SJSA1 (cell line): ENCODE data around the gene POMC. TPM values are rescaled to one million over a fixed set of nuclear protein-coding genes. Genes with fewer than 3 reads are reported as not detected.
"Not testable (repeated sequence)": the region's sequence is repeated elsewhere in the genome, so short reads cannot be mapped to it uniquely, and the experiment has no call there.

ENCODE experiments used
- DNase-seq, 2 experiments: peaks; one replicate each; pipeline ENCODE4 v3.0.0-alpha.2; 2015 to 2020; ENCODE audit warnings: low spot score in 2 of 2, low read depth in 1 of 2
- H3K27ac ChIP-seq: fragments of 250-450 bp; sonication (Bioruptor Pico); 2 replicates; pipeline ENCODE4 v1.5.1; 2020; ENCODE audit warnings: mild to moderate bottlenecking, moderate library complexity
- H3K27me3 ChIP-seq: fragments of 250-450 bp; sonication (Bioruptor Pico); replicated peaks from 2 replicates; pipeline ENCODE4 v1.5.1; 2020; ENCODE audit warnings: mild to moderate bottlenecking, moderate library complexity
- H3K36me3 ChIP-seq: fragments of 250-450 bp; sonication (Bioruptor Pico); 2 replicates; pipeline ENCODE4 v1.5.1; 2020; ENCODE audit warnings: mild to moderate bottlenecking
- H3K4me1 ChIP-seq: fragments of 250-450 bp; sonication (Bioruptor Pico); replicated peaks from 2 replicates; pipeline ENCODE4 v1.6.1; 2021; ENCODE audit warnings: mild to moderate bottlenecking
- H3K4me3 ChIP-seq: fragments of 250-450 bp; sonication (Bioruptor Pico); 2 replicates; pipeline ENCODE4 v1.5.1; 2020; ENCODE audit warnings: mild to moderate bottlenecking
- H3K9me3 ChIP-seq: fragments of 250-450 bp; sonication (Bioruptor Pico); replicated peaks from 2 replicates; pipeline ENCODE4 v1.5.1; 2020; ENCODE audit warnings: mild to moderate bottlenecking
- total RNA-seq: library from RNA; depleted of rRNA; stranded (reverse); fragments of >200 nt; shearing (Covaris generic); gene quantifications from 2 replicates; pipeline ENCODE4 v1.2.3, GENCODE V29; 2014

Gene POMC
- total RNA-seq, 1 experiment from 2014 or later = not detected

DNA sequence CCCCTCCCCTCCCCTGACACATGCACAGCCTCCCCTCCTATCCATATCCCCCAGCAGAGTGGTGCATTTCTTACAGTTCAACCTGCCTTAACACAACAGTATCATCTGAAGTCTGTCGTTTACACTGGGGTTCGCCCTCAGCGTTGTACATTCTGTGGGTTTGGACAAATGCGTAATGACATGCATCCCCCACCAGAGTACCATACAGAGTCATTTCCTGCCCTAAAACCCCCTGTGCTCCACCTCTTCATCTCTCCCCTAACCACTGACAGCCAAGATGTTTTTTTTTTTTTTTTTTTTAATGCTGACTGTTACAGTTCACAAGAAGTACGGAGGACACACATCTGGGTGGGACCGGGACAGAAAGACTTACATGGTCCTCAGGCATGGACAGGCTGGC lies 22.6 kb downstream of the POMC start:
- H3K27me3 ChIP-seq = no peaks in the 10 kb centered on the region
- DNase-seq = no peak
- H3K4me3 ChIP-seq = no peak overlapping the region
- no peaks in the 10 kb centered on the region for H3K4me1 ChIP-seq
- no peaks in the 10 kb centered on the region for H3K36me3 ChIP-seq
- H3K27ac ChIP-seq = no peak overlapping the region
- no peaks in the 10 kb centered on the region for H3K9me3 ChIP-seq

DNA sequence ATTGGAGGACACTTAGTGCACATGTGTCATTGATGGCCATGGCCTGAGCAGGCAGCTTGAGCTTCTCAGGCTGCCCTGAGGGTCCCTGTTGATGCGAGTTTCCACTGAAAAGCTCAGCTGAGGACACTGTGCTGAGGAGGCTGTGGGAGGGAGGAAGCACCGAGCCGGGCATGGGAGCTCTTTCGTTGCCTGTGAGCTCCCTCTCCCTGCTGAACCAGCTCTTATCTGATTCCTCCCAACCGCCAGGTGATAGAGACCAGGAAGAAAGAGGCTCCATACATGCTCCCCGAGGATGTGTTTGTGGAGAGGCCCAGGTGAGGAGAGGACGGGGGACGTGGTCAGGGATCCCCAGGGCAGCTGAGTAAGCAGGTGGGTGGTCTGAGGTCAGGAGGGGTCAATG lies 27.3 kb downstream of the POMC start:
- Histone ChIP-seq H3K9me3 (no peaks in the 10 kb centered on the region), H3K4me1 (no peaks in the 10 kb centered on the region), H3K36me3 (no peaks in the 10 kb centered on the region), H3K4me3 (no peak overlapping the region), H3K27ac (no peak overlapping the region), H3K27me3 (peaks cover under 1% of the 10 kb centered on the region; the same call in 1 of the 2 replicates)
- DNase-seq = no peak

DNA sequence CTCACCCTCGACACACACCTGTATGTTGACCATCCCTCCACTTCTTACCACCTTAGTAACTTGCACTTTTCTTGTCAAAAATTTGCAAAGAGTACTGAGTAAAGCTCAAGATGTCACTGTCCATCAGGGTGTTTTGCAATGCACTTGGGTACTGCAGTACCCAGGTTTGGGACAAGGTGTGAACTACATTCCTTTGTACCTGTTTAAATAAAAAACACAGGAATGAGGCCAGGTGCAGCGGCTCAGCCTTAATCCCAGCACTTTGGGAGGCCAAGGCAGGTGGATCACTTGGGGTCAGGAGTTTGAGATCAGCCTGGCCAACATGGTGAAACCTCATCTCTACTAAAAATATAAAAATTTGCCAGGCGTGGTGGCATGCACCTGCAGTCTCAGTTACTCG lies 27.8 kb downstream of the POMC start:
- not testable (repeated sequence) for H3K27ac ChIP-seq, DNase-seq, H3K4me3 ChIP-seq, H3K27me3 ChIP-seq, H3K36me3 ChIP-seq, H3K4me1 ChIP-seq, H3K9me3 ChIP-seq

DNA sequence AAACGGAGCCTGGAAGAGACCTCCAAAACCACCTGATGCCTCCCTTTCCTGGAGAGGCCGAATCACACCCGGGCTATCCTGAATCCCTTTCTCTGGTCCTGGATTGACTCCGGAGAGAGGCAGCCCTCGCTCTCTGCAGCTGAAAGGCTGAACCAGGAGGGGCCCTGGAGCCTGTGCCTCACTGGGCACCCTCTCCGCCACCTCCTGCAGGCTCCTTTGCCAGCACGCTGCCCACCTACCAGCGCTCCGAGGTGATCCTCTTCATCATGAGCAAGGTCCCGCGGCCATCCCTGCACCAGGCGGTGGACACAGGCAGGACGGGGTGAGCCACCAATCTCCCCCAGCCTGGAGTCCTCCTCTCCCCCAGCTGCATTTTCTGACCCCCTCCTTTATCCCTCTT lies 35.7 kb downstream of the POMC start:
- Histone ChIP-seq H3K27ac (no peak overlapping the region), H3K9me3 (no peaks in the 10 kb centered on the region), H3K27me3 (peaks cover 13% of the 10 kb centered on the region), H3K4me1 (no peaks in the 10 kb centered on the region), H3K4me3 (no peak overlapping the region), H3K36me3 (no peaks in the 10 kb centered on the region)
- DNase-seq = no peak

DNA sequence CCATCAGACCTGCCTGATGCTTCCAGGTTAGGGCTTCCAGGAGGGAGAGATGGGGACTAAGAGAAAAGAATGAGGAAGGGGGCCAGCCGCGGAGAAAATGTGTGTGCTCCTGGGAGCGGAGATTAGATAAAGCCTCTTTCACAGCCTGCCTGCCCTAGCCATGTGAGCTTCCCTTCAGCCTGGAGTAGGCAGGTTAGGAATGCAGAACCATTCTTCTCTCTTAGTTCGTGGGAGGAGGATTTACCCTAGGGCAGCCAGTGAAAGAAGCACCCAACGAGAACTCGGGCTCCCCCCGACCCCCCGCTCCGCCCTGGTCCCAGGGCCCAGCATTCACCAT lies 36.1 kb downstream of the POMC start:
- H3K36me3 ChIP-seq = no peaks in the 10 kb centered on the region
- peaks cover 13% of the 10 kb centered on the region for H3K27me3 ChIP-seq
- no peak for DNase-seq
- H3K9me3 ChIP-seq = no peaks in the 10 kb centered on the region
- H3K27ac ChIP-seq = no peak overlapping the region
- H3K4me1 ChIP-seq = no peaks in the 10 kb centered on the region
- H3K4me3 ChIP-seq = no peak overlapping the region

DNA sequence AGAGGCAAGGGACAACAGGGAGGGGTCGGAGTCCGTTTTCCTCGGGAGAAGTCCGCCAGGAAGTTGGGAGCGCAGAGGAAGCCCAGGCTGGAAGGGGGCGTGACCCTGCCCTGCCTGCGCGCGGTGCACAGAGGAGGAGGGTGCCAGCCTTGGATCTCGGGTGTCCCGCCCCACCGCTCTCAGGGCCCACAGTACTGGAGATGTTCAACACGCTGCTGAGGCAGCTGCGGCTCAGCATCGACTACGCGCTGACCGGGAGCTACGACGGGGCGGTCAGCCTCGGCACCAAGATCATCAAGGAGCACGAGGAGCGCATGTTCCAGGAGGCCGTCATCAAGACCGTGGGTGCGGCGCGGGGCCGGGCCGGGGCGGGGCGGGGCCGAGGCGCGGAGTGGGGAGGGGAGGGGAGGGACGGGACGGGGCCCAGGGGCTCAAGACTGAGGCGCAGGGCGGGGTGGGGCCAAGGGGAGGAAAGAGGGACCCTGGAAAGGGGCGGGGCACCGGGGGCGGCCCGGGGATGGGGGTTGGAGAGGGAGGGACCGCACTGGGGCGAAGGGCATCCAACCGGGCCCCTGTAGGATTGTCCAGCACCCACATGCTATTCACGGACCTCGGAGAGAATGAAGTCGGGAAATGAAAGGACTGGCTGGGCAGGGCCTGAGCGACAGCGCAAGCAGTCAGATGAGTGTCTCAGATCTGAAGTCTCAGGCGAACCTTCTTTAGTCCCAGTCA lies 36.6 kb downstream of the POMC start:
- DNase-seq = no peak
- Histone ChIP-seq H3K4me1 (no peaks in the 10 kb centered on the region), H3K9me3 (no peaks in the 10 kb centered on the region), H3K4me3 (no peak overlapping the region), H3K36me3 (no peaks in the 10 kb centered on the region), H3K27ac (no peak overlapping the region), H3K27me3 (peaks cover 13% of the 10 kb centered on the region)

DNA sequence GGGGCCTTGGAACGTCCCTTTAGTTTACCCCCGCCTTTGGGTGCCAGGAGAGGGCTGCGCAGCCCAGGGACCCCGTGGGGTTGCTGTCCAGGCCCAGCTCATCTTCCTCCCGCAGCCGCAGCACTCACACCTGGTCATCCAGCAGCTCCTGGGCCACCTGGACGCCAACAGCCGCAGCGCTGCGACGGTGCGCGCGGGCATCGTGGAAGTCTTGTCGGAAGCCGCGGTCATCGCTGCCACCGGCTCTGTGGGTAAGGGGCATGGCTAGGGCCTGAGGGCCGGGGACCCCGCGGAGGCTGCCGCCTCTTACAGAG lies 37.2 kb downstream of the POMC start:
- H3K9me3 ChIP-seq = no peaks in the 10 kb centered on the region
- H3K4me1 ChIP-seq = no peaks in the 10 kb centered on the region
- no peak overlapping the region for H3K27ac ChIP-seq
- no peak for DNase-seq
- H3K4me3 ChIP-seq = no peak overlapping the region
- H3K36me3 ChIP-seq = no peaks in the 10 kb centered on the region
- H3K27me3 ChIP-seq = peaks cover 13% of the 10 kb centered on the region

DNA sequence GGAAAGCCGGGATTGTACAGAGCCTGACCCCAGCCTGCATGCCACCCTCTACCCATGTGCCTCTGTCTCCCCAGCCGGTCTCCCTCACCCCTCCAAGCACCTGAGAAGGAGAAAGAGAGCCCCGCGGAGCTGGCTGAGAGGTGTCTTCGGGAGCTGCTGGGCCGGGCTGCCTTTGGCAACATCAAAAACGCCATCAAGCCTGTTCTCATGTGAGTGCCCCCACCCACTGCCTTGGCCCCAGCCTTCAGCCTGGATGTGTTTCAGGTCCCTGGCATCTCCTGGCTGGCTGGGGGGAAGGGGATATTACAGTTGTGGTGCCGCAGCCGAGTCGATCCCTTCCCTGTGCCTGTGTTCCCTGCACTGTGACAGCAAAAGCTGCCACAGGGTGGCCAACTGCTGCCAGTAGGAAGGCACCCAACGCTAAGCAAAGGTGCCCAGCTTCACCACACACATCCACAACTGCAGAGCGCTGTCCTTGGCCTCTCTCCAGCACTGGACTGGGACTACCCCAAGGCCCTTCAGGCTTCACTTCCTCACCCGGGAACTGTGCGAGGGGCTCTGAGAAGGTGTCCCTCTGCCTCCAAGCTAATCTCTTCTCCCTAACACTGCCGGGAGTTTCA lies 38.4 kb downstream of the POMC start:
- H3K36me3 ChIP-seq = no peaks in the 10 kb centered on the region
- no peaks in the 10 kb centered on the region for H3K9me3 ChIP-seq
- H3K27ac ChIP-seq = no peak overlapping the region
- H3K4me1 ChIP-seq = no peaks in the 10 kb centered on the region
- DNase-seq = no peak
- H3K4me3 ChIP-seq = no peak overlapping the region
- peaks cover 6% of the 10 kb centered on the region for H3K27me3 ChIP-seq

DNA sequence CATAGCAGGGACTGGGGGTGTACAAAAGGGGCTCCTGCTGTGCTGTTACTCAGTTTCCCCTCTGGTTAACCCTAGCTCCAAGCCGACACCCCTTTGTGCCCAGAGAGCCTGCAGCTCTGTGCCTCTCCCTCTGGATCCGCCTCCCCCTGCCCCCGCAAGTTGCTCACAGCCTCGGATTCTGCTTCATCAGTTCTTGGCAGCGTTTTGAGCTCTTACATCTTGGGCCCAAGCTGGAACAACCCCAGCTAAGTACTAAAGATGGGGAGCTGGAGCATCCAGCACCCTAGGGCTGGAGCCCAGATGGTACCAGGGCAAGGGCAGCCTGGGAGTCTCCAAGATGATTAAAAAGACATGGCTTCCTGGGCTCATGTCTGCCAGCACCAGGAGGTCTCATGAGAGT lies 40.7 kb downstream of the POMC start:
- H3K4me3 ChIP-seq = no peak overlapping the region
- no peaks in the 10 kb centered on the region for H3K4me1 ChIP-seq
- H3K27ac ChIP-seq = no peak overlapping the region
- DNase-seq = no peak
- no peaks in the 10 kb centered on the region for H3K27me3 ChIP-seq
- no peaks in the 10 kb centered on the region for H3K9me3 ChIP-seq
- no peaks in the 10 kb centered on the region for H3K36me3 ChIP-seq

DNA sequence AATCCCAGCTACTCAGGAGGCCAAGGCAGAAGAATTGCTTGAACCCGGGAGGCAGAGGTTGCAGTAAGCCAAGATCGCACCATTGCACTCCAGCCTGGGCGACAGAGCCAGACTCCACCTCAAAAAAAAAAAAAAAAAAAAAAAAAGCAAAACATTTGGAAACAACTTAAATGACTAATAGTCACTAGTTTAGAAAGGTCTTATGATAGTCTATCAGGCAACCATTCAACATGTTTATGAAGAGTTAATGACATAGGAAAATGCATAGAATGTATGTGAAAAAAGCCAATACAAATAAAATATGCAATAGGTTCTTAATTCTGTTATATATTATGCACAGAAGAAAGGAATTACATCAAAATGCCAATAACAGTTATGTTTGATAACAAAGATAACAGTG lies 41.3 kb downstream of the POMC start:
- not testable (repeated sequence) for H3K36me3 ChIP-seq, H3K4me3 ChIP-seq, H3K4me1 ChIP-seq, H3K27ac ChIP-seq, H3K27me3 ChIP-seq, DNase-seq, H3K9me3 ChIP-seq

DNA sequence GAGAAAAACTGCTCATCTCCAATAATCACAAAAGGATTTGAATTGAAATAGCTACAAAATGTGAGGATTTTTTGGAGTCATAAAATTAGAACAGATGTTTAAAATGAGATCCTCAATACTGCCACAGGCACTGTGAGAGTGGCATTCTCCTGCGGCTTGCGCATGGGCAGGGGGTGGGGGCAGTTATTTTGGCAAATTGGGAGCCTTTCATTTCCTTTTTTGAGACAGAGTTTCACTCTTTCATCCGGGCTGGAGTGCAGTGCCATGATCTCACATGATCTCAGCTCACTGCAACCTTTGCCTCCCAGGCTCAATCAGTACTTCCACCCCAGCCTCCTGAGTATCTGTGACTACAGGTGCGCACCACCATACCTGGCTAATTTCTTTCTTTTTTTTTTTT lies 42.4 kb downstream of the POMC start:
- DNase-seq = no peak
- Histone ChIP-seq H3K27me3 (no peaks in the 10 kb centered on the region), H3K27ac (no peak overlapping the region), H3K9me3 (no peaks in the 10 kb centered on the region), H3K4me1 (no peaks in the 10 kb centered on the region), H3K4me3 (no peak overlapping the region), H3K36me3 (no peaks in the 10 kb centered on the region)

DNA sequence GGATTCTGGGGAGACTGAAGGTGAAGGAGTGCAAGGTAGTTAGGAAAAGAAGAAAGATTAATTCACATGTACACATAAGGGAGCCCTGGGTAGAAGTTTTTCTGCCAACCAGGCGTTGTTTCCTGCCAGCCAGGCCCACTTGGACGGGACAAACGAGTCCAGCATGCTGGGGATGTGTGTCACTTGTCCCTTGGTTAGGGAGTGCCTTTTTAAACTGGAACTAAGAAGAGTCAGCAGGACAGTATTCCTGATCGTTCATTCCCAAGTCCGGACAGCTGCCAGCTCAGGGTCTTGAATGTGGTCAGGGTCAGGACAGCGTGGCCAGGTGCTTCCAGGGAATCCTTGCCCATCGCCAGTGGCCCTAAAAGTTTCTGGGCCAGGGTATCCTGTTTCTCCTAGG lies 43.2 kb downstream of the POMC start:
- no peak for DNase-seq
- no peaks in the 10 kb centered on the region for H3K27me3 ChIP-seq
- no peaks in the 10 kb centered on the region for H3K4me1 ChIP-seq
- H3K9me3 ChIP-seq = no peaks in the 10 kb centered on the region
- no peak overlapping the region for H3K27ac ChIP-seq
- no peak overlapping the region for H3K4me3 ChIP-seq
- H3K36me3 ChIP-seq = no peaks in the 10 kb centered on the region

DNA sequence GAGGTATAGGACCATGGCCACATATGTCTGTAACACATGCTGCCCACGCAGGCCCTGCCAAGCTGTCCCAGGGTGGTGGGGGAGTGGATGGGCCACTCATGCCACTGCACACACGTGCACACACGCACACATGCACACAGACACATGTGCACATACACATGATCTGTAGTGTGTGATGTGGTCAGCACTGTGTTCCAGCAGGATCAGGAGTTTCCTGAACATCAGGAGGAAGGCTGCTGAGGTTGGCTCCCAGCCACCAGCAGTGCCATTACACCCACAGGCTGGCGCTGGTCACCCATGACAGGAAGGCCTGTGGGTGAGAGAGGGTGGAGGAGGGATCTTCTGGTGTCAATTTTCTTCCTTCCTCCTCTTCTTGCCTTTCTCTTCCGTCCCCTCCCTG lies 44.7 kb downstream of the POMC start:
- H3K9me3 ChIP-seq = no peaks in the 10 kb centered on the region
- DNase-seq = no peak
- no peaks in the 10 kb centered on the region for H3K4me1 ChIP-seq
- no peak overlapping the region for H3K27ac ChIP-seq
- no peaks in the 10 kb centered on the region for H3K36me3 ChIP-seq
- no peaks in the 10 kb centered on the region for H3K27me3 ChIP-seq
- no peak overlapping the region for H3K4me3 ChIP-seq

DNA sequence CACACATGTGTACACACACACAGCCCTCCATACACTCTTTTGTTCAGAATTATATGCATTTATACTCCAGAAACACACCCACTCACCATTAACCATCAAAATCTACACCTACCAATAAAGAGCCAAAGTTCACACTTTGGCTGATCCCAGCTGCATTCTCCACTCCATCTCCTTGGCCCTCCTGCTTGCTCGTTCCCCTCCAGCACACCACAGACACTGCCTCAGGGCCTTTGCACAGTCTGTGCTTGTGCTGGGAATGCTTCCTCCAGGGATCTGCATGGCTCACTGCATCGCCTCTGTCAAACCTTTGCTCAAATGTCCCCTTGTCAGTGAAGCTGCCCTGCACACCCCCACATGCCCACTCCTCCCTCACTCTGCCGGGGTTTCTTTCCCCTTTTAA lies 46.0 kb downstream of the POMC start:
- Histone ChIP-seq H3K9me3 (no peaks in the 10 kb centered on the region), H3K27ac (no peak overlapping the region), H3K27me3 (no peaks in the 10 kb centered on the region)

DNA sequence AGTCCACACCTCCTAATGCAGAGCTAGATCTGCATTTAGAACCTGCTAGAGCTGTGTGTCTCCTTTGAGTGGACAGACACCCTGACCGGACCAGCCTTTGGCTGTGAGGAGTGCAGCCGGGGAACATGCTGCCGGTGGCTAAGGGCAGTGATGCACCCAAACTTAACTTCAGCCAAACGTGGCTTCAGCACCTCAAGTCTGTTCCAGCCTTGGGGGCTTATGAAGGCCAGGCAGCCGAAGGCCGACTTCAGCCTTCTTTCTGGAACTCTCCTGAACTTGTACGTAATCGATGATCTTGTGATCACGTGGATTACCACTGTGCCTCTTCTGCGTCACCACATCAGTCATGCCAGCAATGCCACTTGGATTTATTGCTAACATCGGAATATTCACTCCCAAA lies 49.1 kb downstream of the POMC start:
- H3K27me3 ChIP-seq = no peaks in the 10 kb centered on the region
- no peak overlapping the region for H3K4me3 ChIP-seq
- H3K27ac ChIP-seq = no peak overlapping the region
- no peak for DNase-seq
- H3K9me3 ChIP-seq = no peaks in the 10 kb centered on the region
- H3K4me1 ChIP-seq = no peaks in the 10 kb centered on the region
- no peaks in the 10 kb centered on the region for H3K36me3 ChIP-seq

More for the DNA sequence above, 46.0 kb downstream of the POMC start:
- no peaks in the 10 kb centered on the region for H3K4me1 ChIP-seq
- H3K4me3 ChIP-seq = no peak overlapping the region
- DNase-seq = no peak
- H3K36me3 ChIP-seq = no peaks in the 10 kb centered on the region
